ENCODE results near the gene NRM. TPM values are rescaled to one million over a fixed set of nuclear protein-coding genes. Genes with fewer than 3 reads are reported as not detected.

Gene NRM
- total RNA-seq: 4.2 and 4.6 TPM in 2 replicates

GRCh38 chr6:30690403-30691207, at the start of gene NRM:
TSS of gene NRM (minus strand) at chr6:30690984. CDS start at chr6:30690974, 10 bp downstream.

GRCh38 chr6:30719791-30720737, 29.3 kb upstream of the NRM start, which contains the start of gene TUBB:
TSS of gene TUBB (plus strand) at chr6:30720352. CDS start at chr6:30720507, 155 bp downstream.

GRCh38 chr6:30717129-30717844, 26.5 kb upstream of the NRM start, which contains the start of gene MDC1:
TSS of gene MDC1 (minus strand) at chr6:30717281. CDS start at chr6:30715175, 2,106 bp downstream.

GRCh38 chr6:30686009-30686907, 4.5 kb downstream of the NRM start, which contains the start of gene PPP1R18:
TSS of gene PPP1R18 (minus strand) at chr6:30686645. CDS start at chr6:30686018, 627 bp downstream.

GRCh38 chr6:30672445-30673253, 18.1 kb downstream of the NRM start, which contains the start of gene DHX16:
TSS of gene DHX16 (minus strand) at chr6:30673006. CDS start at chr6:30672841, 165 bp downstream.

GRCh38 chr6:30646450-30647241, 44.1 kb downstream of the NRM start, which contains the start of gene C6orf136:
TSS of gene C6orf136 (plus strand) at chr6:30647133. CDS start at chr6:30647232, 99 bp downstream.

Other genes starting within 250 kb of the NRM start
- gene HLA-E, start 201.5 kb downstream of the NRM start, total RNA-seq: 238 and 244 TPM in 2 replicates
- 31.1 and 31.2 TPM in 2 replicates for gene GNL1, start 134.5 kb downstream of the NRM start, total RNA-seq
- gene PRR3, start 133.7 kb downstream of the NRM start, total RNA-seq: 5.6 and 5.7 TPM in 2 replicates
- gene ABCF1, start 119.5 kb downstream of the NRM start, total RNA-seq: 33.8 and 43.1 TPM in 2 replicates
- 25.5 and 31.0 TPM in 2 replicates for gene PPP1R10, start 73.7 kb downstream of the NRM start, total RNA-seq
- gene MRPS18B, start 73.1 kb downstream of the NRM start, total RNA-seq: 44.1 and 50.9 TPM in 2 replicates
- gene ATAT1, start 64.1 kb downstream of the NRM start, total RNA-seq: 0.69 and 3.3 TPM in 2 replicates
- 4.1 and 4.6 TPM in 2 replicates for gene C6orf136, start 43.9 kb downstream of the NRM start, total RNA-seq
- 11.4 and 11.7 TPM in 2 replicates for gene DHX16, start 18.0 kb downstream of the NRM start, total RNA-seq
- 51.2 and 57.3 TPM in 2 replicates for gene PPP1R18, start 4.3 kb downstream of the NRM start, total RNA-seq
- gene MDC1, start 26.3 kb upstream of the NRM start, total RNA-seq: 7.6 and 7.8 TPM in 2 replicates
- gene TUBB, start 29.4 kb upstream of the NRM start, total RNA-seq: 217 and 218 TPM in 2 replicates
- 68.3 and 71.3 TPM in 2 replicates for gene FLOT1, start 51.7 kb upstream of the NRM start, total RNA-seq
- 18.3 and 18.7 TPM in 2 replicates for gene IER3, start 53.6 kb upstream of the NRM start, total RNA-seq
- gene DDR1, start 193.5 kb upstream of the NRM start, total RNA-seq: 25.7 and 27.1 TPM in 2 replicates
- 12.3 and 16.6 TPM in 2 replicates for gene GTF2H4, start 217.2 kb upstream of the NRM start, total RNA-seq
- gene VARS2, start 223.3 kb upstream of the NRM start, total RNA-seq: 16.4 and 18.6 TPM in 2 replicates
- gene SFTA2, start 241.2 kb upstream of the NRM start, total RNA-seq: not detected in 2 replicates
- gene MUCL3, start 250.0 kb upstream of the NRM start, total RNA-seq: not detected in 2 replicates

Data from cardiac ventricle fibroblast (primary cell).